B cell (primary cell): ENCODE results near the gene NPIPA7.
"Not testable (repeated sequence)": the region's sequence is repeated elsewhere in the genome, so short reads cannot be mapped to it uniquely, and the experiment has no call there.

ENCODE experiments used
- EZH2 ChIP-seq: IDR thresholded peaks from 2 replicates; pipeline ENCODE4 v1.6.1; 2012; ENCODE audit warnings: borderline replicate concordance, low read depth, mild to moderate bottlenecking, moderate library complexity, low read length; ENCODE audit not compliant: insufficient read depth, poor library complexity, severe bottlenecking
- TF ChIP-seq, protein P1 (sequence below): fragments of 200-600 bp; IDR thresholded peaks from one replicate; pipeline ENCODE4 v1.8.0; 2022; ENCODE audit warnings: antibody characterized with exemption, mild to moderate bottlenecking

DNA sequence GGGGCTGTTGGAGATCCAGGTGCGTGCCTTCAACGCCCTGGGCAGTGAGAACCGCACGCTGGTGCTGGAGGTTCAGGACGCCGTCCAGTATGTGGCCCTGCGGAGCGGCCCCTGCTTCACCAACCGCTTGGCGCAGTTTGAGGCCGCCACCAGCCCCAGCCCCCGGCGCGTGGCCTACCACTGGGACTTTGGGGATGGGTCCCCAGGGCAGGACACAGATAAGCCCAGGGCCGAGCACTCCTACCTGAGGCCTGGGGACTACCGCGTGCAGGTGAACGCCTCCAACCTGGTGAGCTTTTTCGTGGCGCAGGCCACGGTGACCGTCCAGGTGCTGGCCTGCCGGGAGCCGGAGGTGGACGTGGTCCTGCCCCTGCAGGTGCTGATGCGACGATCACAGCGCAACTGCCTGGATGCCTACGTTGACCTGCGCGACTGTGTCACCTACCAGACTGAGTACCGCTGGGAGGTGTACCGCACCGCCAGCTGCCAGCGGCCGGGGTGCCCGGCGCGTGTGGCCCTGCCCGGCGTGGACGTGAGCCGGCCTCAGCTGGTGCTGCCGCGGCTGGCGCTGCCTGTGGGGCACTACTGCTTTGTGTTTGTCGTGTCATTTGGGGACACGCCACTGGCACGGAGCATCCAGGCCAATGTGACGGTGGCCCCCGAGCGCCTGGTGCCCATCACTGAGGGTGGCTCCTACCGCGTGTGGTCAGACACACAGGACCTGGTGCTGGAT lies 12.2 kb upstream of the NPIPA7 start:
- TF ChIP-seq, protein P1, sequence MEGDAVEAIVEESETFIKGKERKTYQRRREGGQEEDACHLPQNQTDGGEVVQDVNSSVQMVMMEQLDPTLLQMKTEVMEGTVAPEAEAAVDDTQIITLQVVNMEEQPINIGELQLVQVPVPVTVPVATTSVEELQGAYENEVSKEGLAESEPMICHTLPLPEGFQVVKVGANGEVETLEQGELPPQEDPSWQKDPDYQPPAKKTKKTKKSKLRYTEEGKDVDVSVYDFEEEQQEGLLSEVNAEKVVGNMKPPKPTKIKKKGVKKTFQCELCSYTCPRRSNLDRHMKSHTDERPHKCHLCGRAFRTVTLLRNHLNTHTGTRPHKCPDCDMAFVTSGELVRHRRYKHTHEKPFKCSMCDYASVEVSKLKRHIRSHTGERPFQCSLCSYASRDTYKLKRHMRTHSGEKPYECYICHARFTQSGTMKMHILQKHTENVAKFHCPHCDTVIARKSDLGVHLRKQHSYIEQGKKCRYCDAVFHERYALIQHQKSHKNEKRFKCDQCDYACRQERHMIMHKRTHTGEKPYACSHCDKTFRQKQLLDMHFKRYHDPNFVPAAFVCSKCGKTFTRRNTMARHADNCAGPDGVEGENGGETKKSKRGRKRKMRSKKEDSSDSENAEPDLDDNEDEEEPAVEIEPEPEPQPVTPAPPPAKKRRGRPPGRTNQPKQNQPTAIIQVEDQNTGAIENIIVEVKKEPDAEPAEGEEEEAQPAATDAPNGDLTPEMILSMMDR: not testable (repeated sequence)
- TF ChIP-seq EZH2: not testable (repeated sequence)
